NCI-H774 (cell line): ENCODE data around the gene TMED8.

Experiments used
- DNase-seq: peaks from one replicate; lab custom pipeline; 2025; lab: John Stamatoyannopoulos, UW

The TMED8 gene

GRCh38 chr14:77296155-77296554 is 80.7 kb downstream of the TMED8 start:
- no peak for DNase-seq

- no peak for DNase-seq
These were observed 86.2 kb downstream of the TMED8 start for GRCh38 chr14:77290705-77291104.

GRCh38 chr14:77286576-77286975 is 90.3 kb downstream of the TMED8 start:
- no peak for DNase-seq
